Sigmoid colon (tissue), 7 donors: Measurements from ENCODE around the gene TNFRSF18. TPM values are rescaled to one million over a fixed set of nuclear protein-coding genes. Genes with fewer than 3 reads are reported as not detected.

Experiments
- DNase-seq: peaks from one replicate; pipeline ENCODE4 v3.0.0-alpha.2; 2019
- H3K27ac ChIP-seq, 4 donors: fragments of 200-600 bp; sonication (generic); one replicate each; pipeline ENCODE4 v1.5.1; 2016 to 2019; ENCODE audit warnings: mild to moderate bottlenecking in 1 of 4
- H3K27me3 ChIP-seq, 3 donors: fragments of 200-600 bp; sonication (generic); one replicate each; pipeline ENCODE4 v1.5.1; 2019; ENCODE audit warnings: mild to moderate bottlenecking in 1 of 3
- H3K36me3 ChIP-seq, 4 donors: fragments of 200-600 bp; sonication (generic); one replicate each; pipeline ENCODE4 v1.5.1; 2016 to 2019
- H3K4me1 ChIP-seq, 4 donors: fragments of 200-600 bp; sonication (generic); one replicate each; pipeline ENCODE4 v1.5.1; 2017 to 2019
- H3K4me3 ChIP-seq, 4 donors: fragments of 200-600 bp; sonication (generic); one replicate each; pipeline ENCODE4 v1.5.1; 2017 to 2019; ENCODE audit warnings: mild to moderate bottlenecking in 2 of 4, moderate library complexity in 1 of 4
- H3K9me3 ChIP-seq, 4 donors: fragments of 200-600 bp in 3 of 4; sonication (generic) in 3 of 4; one replicate each; pipeline versions ENCODE4 v1.5.1 to v1.6.1; 2013 to 2019
- CTCF ChIP-seq, 4 experiments: fragments of 450-650 bp in 3 of 4; fragments of 200-600 bp in 1 of 4; IDR thresholded peaks; one replicate each; pipeline ENCODE4 v1.5.1; 2016 to 2019; ENCODE audit warnings: antibody characterized with exemption in 4 of 4, mild to moderate bottlenecking in 3 of 4, moderate library complexity in 2 of 4
- EP300 ChIP-seq, 4 donors: sonication (generic); formaldehyde crosslinking; IDR thresholded peaks; one replicate each; pipeline ENCODE4 v1.6.1; 2017; ENCODE audit warnings: antibody characterized with exemption in 4 of 4
- POLR2A ChIP-seq, 2 donors: fragments of 450-650 bp; IDR thresholded peaks; one replicate each; pipeline ENCODE4 v1.6.1; 2016; ENCODE audit warnings: antibody characterized with exemption in 2 of 2, mild to moderate bottlenecking in 2 of 2, moderate library complexity in 2 of 2
- POLR2AphosphoS5 ChIP-seq, 4 donors: sonication (generic); formaldehyde crosslinking; IDR thresholded peaks; one replicate each; pipeline ENCODE4 v1.6.1; 2017; ENCODE audit warnings: antibody characterized with exemption in 4 of 4
- WGBS, 2 donors: extraction: QIAGEN DNeasy Blood & Tissue Kit; methylation state at CpG; one replicate each; pipeline ENCODE4 v1.1.7; 2013; 5-methylcytosine and 5-hydroxymethylcytosine counted together
- intact Hi-C: fragments of 100-400 bp; cut with DNase I; formaldehyde crosslinking; loops from one replicate; pipeline ENCODE4 v1.15.1; 2023
- polyA plus RNA-seq, 3 donors: library from polyadenylated mRNA; stranded (reverse); fragments of 200-250 nt; gene quantifications; one replicate each; pipeline ENCODE4 v1.2.3, GENCODE V29; 2013
- total RNA-seq, 4 donors: library from RNA; depleted of rRNA; stranded (reverse); fragments of >200 nt; gene quantifications; one replicate each; pipeline ENCODE4 v1.1.0, GENCODE V29; 2016
- donor health status: healthy with polysubstance abuse.
- donor health status: Bipolar disorder and iron deficiency.
- donor health status: healthy.

TNFRSF18 gene
- total RNA-seq = under 1 TPM in 1 of 4 donors, not detected in 3; 0.71 TPM
- polyA plus RNA-seq = 1 to 10 TPM in 2 of 3 donors, not detected in 1; 1.2 to 3.9 TPM

- H3K4me3 ChIP-seq = peak within 1 kb of the TSS in 3 of 4 donors; percentile 3 to 27 (median 24)
- no peak for TF ChIP-seq EP300 (IDR thresholded peaks at IDR 0.05)
- DNase-seq = no peak
- H3K9me3 ChIP-seq = no peaks in the 10 kb centered on the region
- WGBS, 2 donors = 3 to 6% methylated on average over 49 of the region's 49 CpGs
- H3K27me3 ChIP-seq = peaks cover 5 to 51% (median 28%) of the 10 kb centered on the region in 3 donors
- H3K4me1 ChIP-seq = peaks cover 0 to 30% (median 29%) of the 10 kb centered on the region in 4 donors
- H3K36me3 ChIP-seq = no peaks in the 10 kb centered on the region
- H3K27ac ChIP-seq = no peak within 1 kb of the TSS
- intact Hi-C loops = loop anchor here (5.0 kb wide), 1 partner anchor 49 kb away; no protein-coding TSS in a partner anchor
Measured at GRCh38 chr1:1206376-1206965, at the start of gene TNFRSF18. TSS of gene TNFRSF18 (minus strand) at chr1:1206592. CDS start at chr1:1206571, 21 bp downstream.

- intact Hi-C loops = no loop called here
- H3K9me3 ChIP-seq = no peaks in the 10 kb centered on the region
- no peak overlapping the region for H3K27ac ChIP-seq
- DNase-seq = no peak
- no peak overlapping the region for H3K4me3 ChIP-seq
- 90 to 92% methylated on average over 10 of the region's 10 CpGs for WGBS, 2 donors
- no peaks in the 10 kb centered on the region for H3K27me3 ChIP-seq
- H3K36me3 ChIP-seq = peaks cover 22 to 73% (median 40%) of the 10 kb centered on the region in 4 donors
- no peak for TF ChIP-seq CTCF (IDR thresholded peaks at IDR 0.05)
- no peak for TF ChIP-seq EP300 (IDR thresholded peaks at IDR 0.05)
- TF ChIP-seq POLR2A (IDR thresholded peaks at IDR 0.05) = no peak
- TF ChIP-seq POLR2AphosphoS5 (IDR thresholded peaks at IDR 0.05) = no peak
- H3K4me1 ChIP-seq = no peaks in the 10 kb centered on the region
Measured at GRCh38 chr1:1255611-1256010, 49.2 kb upstream of the TNFRSF18 start.

GRCh38 chr1:1255078-1255477 is 48.7 kb upstream of the TNFRSF18 start:
- peaks cover 22 to 68% (median 36%) of the 10 kb centered on the region in 4 donors for H3K36me3 ChIP-seq
- TF ChIP-seq CTCF (IDR thresholded peaks at IDR 0.05) (no peak), POLR2AphosphoS5 (IDR thresholded peaks at IDR 0.05) (no peak), EP300 (IDR thresholded peaks at IDR 0.05) (no peak), POLR2A (IDR thresholded peaks at IDR 0.05) (no peak)
- DNase-seq = no peak
- H3K9me3 ChIP-seq = no peaks in the 10 kb centered on the region
- no peak overlapping the region for H3K4me3 ChIP-seq
- intact Hi-C loops = no loop called here
- no peaks in the 10 kb centered on the region for H3K27me3 ChIP-seq
- no peaks in the 10 kb centered on the region for H3K4me1 ChIP-seq
- no peak overlapping the region for H3K27ac ChIP-seq
- 94 to 96% methylated on average over 26 of the region's 26 CpGs for WGBS, 2 donors

- H3K27ac ChIP-seq = no peak overlapping the region
- no peak for DNase-seq
- H3K36me3 ChIP-seq = peaks cover 20 to 63% (median 34%) of the 10 kb centered on the region in 4 donors
- H3K4me1 ChIP-seq = no peaks in the 10 kb centered on the region
- WGBS, 2 donors = 86 to 88% methylated on average over 21 of the region's 21 CpGs
- no peak overlapping the region for H3K4me3 ChIP-seq
- H3K9me3 ChIP-seq = no peaks in the 10 kb centered on the region
- intact Hi-C loops = no loop called here
- no peaks in the 10 kb centered on the region for H3K27me3 ChIP-seq
- TF ChIP-seq CTCF (IDR thresholded peaks at IDR 0.05) (no peak), POLR2A (IDR thresholded peaks at IDR 0.05) (no peak)
Measured at GRCh38 chr1:1254667-1254998, 48.2 kb upstream of the TNFRSF18 start.

- H3K9me3 ChIP-seq = no peaks in the 10 kb centered on the region
- WGBS, 2 donors = 96 to 97% methylated on average over 50 of the region's 50 CpGs
- no peak for DNase-seq
- no peak overlapping the region for H3K27ac ChIP-seq
- no peaks in the 10 kb centered on the region for H3K4me1 ChIP-seq
- peaks cover 15 to 58% (median 31%) of the 10 kb centered on the region in 4 donors for H3K36me3 ChIP-seq
- intact Hi-C loops = no loop called here
- no peak overlapping the region for H3K4me3 ChIP-seq
- no peaks in the 10 kb centered on the region for H3K27me3 ChIP-seq
- TF ChIP-seq EP300 (IDR thresholded peaks at IDR 0.05) (no peak), POLR2A (IDR thresholded peaks at IDR 0.05) (no peak), POLR2AphosphoS5 (IDR thresholded peaks at IDR 0.05) (no peak), CTCF (IDR thresholded peaks at IDR 0.05) (no peak)
Measured at GRCh38 chr1:1253972-1254666, 47.7 kb upstream of the TNFRSF18 start.
